HG03045 (cell line): Measurements from ENCODE around the gene NCKAP5.

Source experiments
- ATAC-seq: cut with Tn5 transposase; IDR thresholded peaks from one replicate; pipeline ENCODE4 v1.9.1; 2021; ENCODE audit warnings: mild to moderate bottlenecking, moderate library complexity; ENCODE audit not compliant: unreplicated experiment

The NCKAP5 gene

GRCh38 chr2:132923787-132924186 lies 644.5 kb downstream of the NCKAP5 start:
- no peak for ATAC-seq

- no peak for ATAC-seq
Observed at GRCh38 chr2:132915812-132916549, 652.3 kb downstream of the NCKAP5 start.

- ATAC-seq: no peak
Observed at GRCh38 chr2:132911726-132912724, 656.2 kb downstream of the NCKAP5 start.

GRCh38 chr2:132910432-132910831 lies 657.8 kb downstream of the NCKAP5 start:
- no peak for ATAC-seq

GRCh38 chr2:132909427-132909826 lies 658.8 kb downstream of the NCKAP5 start:
- no peak for ATAC-seq

GRCh38 chr2:132904142-132904842 lies 664.0 kb downstream of the NCKAP5 start:
- ATAC-seq: no peak

- no peak for ATAC-seq
Observed at GRCh38 chr2:132902626-132903025, 665.6 kb downstream of the NCKAP5 start.

GRCh38 chr2:132901661-132902060 lies 666.6 kb downstream of the NCKAP5 start:
- no peak for ATAC-seq

- no peak for ATAC-seq
Observed at GRCh38 chr2:132897111-132897510, 671.2 kb downstream of the NCKAP5 start.

- ATAC-seq: no peak
Observed at GRCh38 chr2:132896073-132896472, 672.2 kb downstream of the NCKAP5 start.

- ATAC-seq: no peak
Observed at GRCh38 chr2:132891498-132891897, 676.8 kb downstream of the NCKAP5 start.

- no peak for ATAC-seq
Observed at GRCh38 chr2:132886574-132886973, 681.7 kb downstream of the NCKAP5 start.

- ATAC-seq: no peak
Observed at GRCh38 chr2:132884705-132885104, 683.6 kb downstream of the NCKAP5 start.

GRCh38 chr2:132884292-132884691 lies 684.0 kb downstream of the NCKAP5 start:
- no peak for ATAC-seq

GRCh38 chr2:132883430-132883829 lies 684.8 kb downstream of the NCKAP5 start:
- ATAC-seq: no peak

GRCh38 chr2:132881546-132881945 lies 686.7 kb downstream of the NCKAP5 start:
- ATAC-seq: no peak

GRCh38 chr2:132877923-132878322 lies 690.3 kb downstream of the NCKAP5 start:
- no peak for ATAC-seq

GRCh38 chr2:132876745-132877391 lies 691.4 kb downstream of the NCKAP5 start:
- no peak for ATAC-seq

- no peak for ATAC-seq
Observed at GRCh38 chr2:132875193-132875592, 693.1 kb downstream of the NCKAP5 start.

- ATAC-seq: no peak
Observed at GRCh38 chr2:132873738-132874137, 694.5 kb downstream of the NCKAP5 start.

GRCh38 chr2:132871831-132872230 lies 696.4 kb downstream of the NCKAP5 start:
- ATAC-seq: no peak
